Breast epithelium (tissue), 4 donors: Measurements from ENCODE around the gene MAD2L2. TPM values are rescaled to one million over a fixed set of nuclear protein-coding genes. Genes with fewer than 3 reads are reported as not detected.

Experiments used
- DNase-seq, 2 donors: peaks; one replicate each; pipeline ENCODE4 v3.0.0-alpha.2; 2019; ENCODE audit warnings: low spot score in 2 of 2
- H3K27ac ChIP-seq, 2 donors: fragments of 200-600 bp; sonication (generic) in 1 of 2; one replicate each; pipeline ENCODE4 v1.5.1; 2016 to 2019; ENCODE audit warnings: mild to moderate bottlenecking in 1 of 2
- H3K27me3 ChIP-seq, 2 donors: fragments of 200-600 bp; sonication (generic) in 1 of 2; one replicate each; pipeline versions ENCODE4 v1.5.1 to v1.6.0; 2017 to 2019; ENCODE audit warnings: control low read depth in 1 of 2, mild to moderate bottlenecking in 1 of 2
- H3K36me3 ChIP-seq: fragments of 200-600 bp; one replicate; pipeline ENCODE4 v1.5.1; 2019
- H3K4me1 ChIP-seq, 2 donors: fragments of 200-600 bp; sonication (generic); one replicate each; pipeline ENCODE4 v1.5.1; 2016 to 2019; ENCODE audit warnings: control low read depth in 1 of 2
- H3K4me3 ChIP-seq, 3 donors: fragments of 200-600 bp; sonication (generic); 1 replicate in 2 of 3; 2 replicates in 1 of 3; pipeline ENCODE4 v1.5.1; 2016 to 2019; ENCODE audit warnings: mild to moderate bottlenecking in 3 of 3, moderate library complexity in 2 of 3
- H3K9me3 ChIP-seq, 2 donors: fragments of 200-600 bp; sonication (generic) in 1 of 2; one replicate each; pipeline ENCODE4 v1.5.1; 2016 to 2019; ENCODE audit warnings: control low read depth in 1 of 2
- POLR2A ChIP-seq: fragments of 450-650 bp; IDR thresholded peaks from one replicate; pipeline ENCODE4 v1.6.1; 2016; ENCODE audit warnings: antibody characterized with exemption, mild to moderate bottlenecking, moderate library complexity
- POLR2AphosphoS5 ChIP-seq, 3 donors: sonication (generic); formaldehyde crosslinking; IDR thresholded peaks; one replicate each; pipeline ENCODE4 v1.6.1; 2017; ENCODE audit warnings: antibody characterized with exemption in 3 of 3
- intact Hi-C: fragments of 100-400 bp; cut with DNase I; formaldehyde crosslinking; loops from one replicate; pipeline ENCODE4 v1.15.1; 2023; ENCODE audit warnings: low total_unique reads
- total RNA-seq, 3 donors: library from RNA; depleted of rRNA; stranded (reverse); fragments of >200 nt; gene quantifications; one replicate each; pipeline ENCODE4 v1.1.0, GENCODE V29; 2016
- TF ChIP-seq, protein P1 (sequence below), 3 donors: fragments of 450-650 bp; IDR thresholded peaks; one replicate each; pipeline ENCODE4 v1.5.1; 2016 to 2017; ENCODE audit warnings: antibody characterized with exemption in 3 of 3, mild to moderate bottlenecking in 3 of 3, moderate library complexity in 3 of 3

MAD2L2 gene
- total RNA-seq, 3 donors from 2014 or later, result 31.8 to 58.7 (median 47.7) TPM

DNA sequence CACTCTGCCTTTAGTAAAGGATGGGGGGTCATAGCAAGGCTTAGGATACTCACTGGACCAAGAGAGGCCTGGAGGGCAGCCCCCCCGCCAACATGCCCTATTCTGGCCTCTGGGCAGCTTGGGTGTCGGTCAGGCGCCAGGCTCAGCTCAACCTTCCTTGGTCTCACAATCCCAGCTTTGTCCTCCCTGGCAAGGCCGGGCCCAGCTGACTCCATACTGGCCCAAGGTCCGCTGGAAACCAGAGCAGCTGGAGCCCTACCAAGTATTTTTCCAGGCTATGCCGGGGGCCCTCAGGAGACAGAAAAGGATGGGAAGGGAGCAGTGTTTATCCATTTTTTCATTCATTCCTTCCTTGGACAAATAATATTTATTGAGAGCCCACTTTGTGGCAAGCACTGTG lies 32.9 kb downstream of the MAD2L2 start:
- no peaks in the 10 kb centered on the region for H3K36me3 ChIP-seq
- TF ChIP-seq POLR2A (no peak), POLR2AphosphoS5 (IDR thresholded peaks at IDR 0.05) (no peak)
- TF ChIP-seq, protein P1, sequence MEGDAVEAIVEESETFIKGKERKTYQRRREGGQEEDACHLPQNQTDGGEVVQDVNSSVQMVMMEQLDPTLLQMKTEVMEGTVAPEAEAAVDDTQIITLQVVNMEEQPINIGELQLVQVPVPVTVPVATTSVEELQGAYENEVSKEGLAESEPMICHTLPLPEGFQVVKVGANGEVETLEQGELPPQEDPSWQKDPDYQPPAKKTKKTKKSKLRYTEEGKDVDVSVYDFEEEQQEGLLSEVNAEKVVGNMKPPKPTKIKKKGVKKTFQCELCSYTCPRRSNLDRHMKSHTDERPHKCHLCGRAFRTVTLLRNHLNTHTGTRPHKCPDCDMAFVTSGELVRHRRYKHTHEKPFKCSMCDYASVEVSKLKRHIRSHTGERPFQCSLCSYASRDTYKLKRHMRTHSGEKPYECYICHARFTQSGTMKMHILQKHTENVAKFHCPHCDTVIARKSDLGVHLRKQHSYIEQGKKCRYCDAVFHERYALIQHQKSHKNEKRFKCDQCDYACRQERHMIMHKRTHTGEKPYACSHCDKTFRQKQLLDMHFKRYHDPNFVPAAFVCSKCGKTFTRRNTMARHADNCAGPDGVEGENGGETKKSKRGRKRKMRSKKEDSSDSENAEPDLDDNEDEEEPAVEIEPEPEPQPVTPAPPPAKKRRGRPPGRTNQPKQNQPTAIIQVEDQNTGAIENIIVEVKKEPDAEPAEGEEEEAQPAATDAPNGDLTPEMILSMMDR (IDR thresholded peaks at IDR 0.05), result no peak
- DNase-seq, result no peak
- no peaks in the 10 kb centered on the region for H3K9me3 ChIP-seq
- H3K4me1 ChIP-seq, result peaks cover 0 to 5% of the 10 kb centered on the region in 2 donors
- H3K4me3 ChIP-seq, result no peak overlapping the region
- H3K27me3 ChIP-seq, result no peaks in the 10 kb centered on the region
- H3K27ac ChIP-seq, result peak overlapping the region; percentile 26 to 33
- intact Hi-C loops, result no loop called here

DNA sequence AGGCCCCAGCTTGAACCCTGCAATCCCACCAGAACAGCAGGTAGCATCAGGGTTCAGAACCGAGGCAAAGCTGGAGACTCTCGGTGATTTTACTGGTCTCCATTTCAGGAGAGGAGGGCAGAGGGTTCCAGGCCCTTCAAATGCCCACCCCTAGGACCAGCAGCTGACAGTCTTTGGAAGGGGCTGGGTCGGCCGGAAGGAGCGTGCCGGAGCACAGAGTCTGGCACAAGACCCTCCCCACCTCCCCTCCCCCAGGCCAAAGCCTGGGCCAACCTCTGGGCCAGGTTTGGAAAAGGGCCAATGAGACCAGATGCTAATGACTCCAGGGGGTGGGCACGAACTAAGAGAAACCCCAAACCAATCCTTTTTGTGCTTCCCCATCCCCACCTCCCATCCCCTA lies 33.6 kb downstream of the MAD2L2 start:
- no peak for DNase-seq
- Histone ChIP-seq H3K4me1 (peaks cover 0 to 5% of the 10 kb centered on the region in 2 donors), H3K27ac (no peak overlapping the region), H3K36me3 (no peaks in the 10 kb centered on the region), H3K27me3 (no peaks in the 10 kb centered on the region), H3K4me3 (no peak overlapping the region), H3K9me3 (no peaks in the 10 kb centered on the region)
- intact Hi-C loops, result no loop called here
- TF ChIP-seq POLR2AphosphoS5 (IDR thresholded peaks at IDR 0.05), result no peak
- TF ChIP-seq, protein P1 (IDR thresholded peaks at IDR 0.05), result no peak

DNA sequence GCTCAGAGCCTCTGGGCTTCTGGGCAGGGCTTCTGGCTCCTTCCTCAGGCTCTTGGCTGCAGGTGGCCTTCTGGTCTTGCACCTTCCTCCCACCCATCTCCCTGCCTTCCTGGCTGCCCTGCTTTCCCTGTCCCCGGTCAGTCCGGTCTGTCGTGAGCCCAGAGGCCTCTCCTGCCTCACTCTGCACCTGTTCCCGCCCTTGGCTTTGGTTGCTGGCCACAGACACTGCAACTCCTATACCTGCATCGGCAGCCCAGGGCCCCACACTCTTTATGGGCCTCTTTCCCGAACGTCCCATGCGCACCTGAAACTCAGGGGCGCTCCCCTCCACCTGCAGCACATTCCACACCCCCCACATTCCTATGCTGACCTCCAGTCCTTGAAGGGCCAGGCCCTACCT lies 34.6 kb downstream of the MAD2L2 start:
- Histone ChIP-seq H3K4me1 (peaks cover 0 to 5% of the 10 kb centered on the region in 2 donors), H3K36me3 (no peaks in the 10 kb centered on the region), H3K9me3 (no peaks in the 10 kb centered on the region), H3K27ac (no peak overlapping the region), H3K27me3 (no peaks in the 10 kb centered on the region), H3K4me3 (no peak overlapping the region)
- TF ChIP-seq, protein P1 (IDR thresholded peaks at IDR 0.05), result no peak
- TF ChIP-seq POLR2A (no peak), POLR2AphosphoS5 (IDR thresholded peaks at IDR 0.05) (no peak)
- DNase-seq, result no peak
- intact Hi-C loops, result no loop called here

DNA sequence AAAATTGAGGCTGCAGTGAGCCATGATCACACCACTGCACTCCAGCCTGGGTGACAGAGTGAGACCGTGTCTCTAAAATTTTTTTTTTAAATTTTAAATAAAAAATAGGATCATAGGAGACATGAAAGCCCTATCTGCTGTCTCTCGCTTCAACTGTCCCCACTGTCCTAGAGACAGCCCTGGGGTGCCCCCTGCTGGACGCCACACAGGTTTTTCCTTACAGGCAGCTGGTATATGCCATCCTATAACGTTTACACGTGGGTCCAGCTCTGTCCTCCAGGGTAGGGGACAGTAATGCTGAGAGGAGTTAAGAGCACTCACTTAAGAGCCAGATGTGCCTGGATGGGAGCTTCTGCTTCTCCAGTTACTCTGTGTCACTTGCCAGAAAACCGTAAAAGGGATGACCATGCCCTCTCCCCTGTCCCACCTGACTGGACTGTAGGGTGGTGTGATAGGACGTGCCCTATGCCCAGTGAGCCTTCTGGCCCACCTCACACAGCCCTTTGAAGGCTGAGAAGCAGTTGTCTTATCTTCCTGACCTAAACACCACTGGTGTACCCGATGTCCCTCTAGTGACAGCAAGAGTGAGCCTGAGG lies 35.2 kb downstream of the MAD2L2 start:
- intact Hi-C loops, result no loop called here
- peaks cover 0 to 5% of the 10 kb centered on the region in 2 donors for H3K4me1 ChIP-seq
- no peak overlapping the region for H3K4me3 ChIP-seq
- no peaks in the 10 kb centered on the region for H3K9me3 ChIP-seq
- H3K36me3 ChIP-seq, result no peaks in the 10 kb centered on the region
- no peaks in the 10 kb centered on the region for H3K27me3 ChIP-seq
- TF ChIP-seq, protein P1 (IDR thresholded peaks at IDR 0.05), result peak in 2 of 3 donors; percentile 58 to 63
- TF ChIP-seq POLR2A, result no peak
- peak in 1 of 2 donors; percentile 75 for DNase-seq
- H3K27ac ChIP-seq, result no peak overlapping the region

DNA sequence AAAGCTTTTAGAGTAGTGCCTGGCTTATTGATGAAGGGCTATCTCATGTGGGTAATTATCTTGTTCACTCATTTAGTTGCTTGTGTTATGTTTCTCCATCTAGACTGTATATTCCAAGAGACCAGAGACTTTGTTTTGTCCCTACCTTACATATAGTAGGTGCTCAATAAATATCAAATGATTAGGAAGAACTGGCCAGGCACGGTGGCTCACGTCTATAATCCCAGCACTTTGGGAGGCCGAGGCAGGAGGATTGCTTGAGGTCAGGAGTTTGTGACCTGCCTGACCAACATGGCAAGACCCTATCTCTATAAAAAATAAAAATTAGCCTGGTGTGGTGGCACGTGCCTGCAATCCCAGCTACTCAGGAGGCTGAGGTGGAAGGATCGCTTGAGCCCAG lies 35.7 kb downstream of the MAD2L2 start:
- Histone ChIP-seq H3K9me3 (no peaks in the 10 kb centered on the region), H3K4me1 (peaks cover 0 to 5% of the 10 kb centered on the region in 2 donors), H3K4me3 (no peak overlapping the region), H3K27ac (no peak overlapping the region), H3K27me3 (no peaks in the 10 kb centered on the region), H3K36me3 (no peaks in the 10 kb centered on the region)
- intact Hi-C loops, result no loop called here
- no peak for DNase-seq
- TF ChIP-seq, protein P1 (IDR thresholded peaks at IDR 0.05), result no peak
- TF ChIP-seq POLR2AphosphoS5 (IDR thresholded peaks at IDR 0.05), result no peak
- no peak for TF ChIP-seq POLR2A
